K562 (cell line): ENCODE results near the gene TUT1. TPM values are rescaled to one million over a fixed set of nuclear protein-coding genes. Genes with fewer than 3 reads are reported as not detected.

Source experiments
- ATAC-seq: fragments of 200-7000 bp; cut with Tn5 transposase; 3 replicates; pipeline ENCODE4 v1.9.1; 2020; ENCODE audit warnings: moderate library complexity
- BruUV-seq: library from RNA; stranded (reverse); fragments of 400-500 nt; replicated peaks from 2 replicates; lab custom pipeline; 2021; lab: Mats Ljungman, UMichigan
- CTCF ChIA-PET: fragments of 300-600 bp; formaldehyde crosslinking; extraction: SDS; loops from one replicate; lab custom pipeline; 2021; ENCODE audit warnings: low intra/inter-chr PET ratio; lab: Yijun Ruan, JAX
- POLR2A ChIA-PET: fragments of 300-600, 350-650 bp; sonication (Branson Sonifier 250); formaldehyde crosslinking; extraction: SDS; loops from one replicate; lab custom pipeline; 2021; ENCODE audit warnings: antibody characterized with exemption, inconsistent platforms; lab: Yijun Ruan, JAX
- DNase-seq, 4 experiments: peaks; one replicate each; pipeline versions ENCODE4 v3.0.0 to v3.0.0-alpha.2; 2011 to 2018; ENCODE audit warnings: low spot score in 3 of 4, mixed read lengths in 3 of 4; ENCODE audit errors: extremely low read depth in 1 of 4
- FAIRE-seq: peaks from 2 replicates; lab custom pipeline; 2011; peaks lifted over from hg19 to GRCh38; lab: Jason Lieb, UNC
- H2AFZ ChIP-seq: 2 replicates; pipeline ENCODE4 v1.6.0; 2011; ENCODE audit warnings: low read depth, low read length, control low read depth, inconsistent platforms
- H3K27ac ChIP-seq: fragments of 200-600 bp; 3 replicates; pipeline ENCODE4 v1.8.0; 2011; ENCODE audit warnings: low read depth, mild to moderate bottlenecking, control low read depth, inconsistent platforms, low read length, moderate library complexity, mixed read lengths; ENCODE audit errors: extremely low read depth
- H3K27me3 ChIP-seq, 2 experiments: fragments of 300-600 bp in 1 of 2; 2 replicates in 1 of 2; 3 replicates in 1 of 2; pipeline versions ENCODE4 v1.6.0 to v1.8.0; 2011; ENCODE audit warnings: inconsistent platforms in 2 of 2, low read length in 2 of 2, mild to moderate bottlenecking in 1 of 2, mixed read lengths in 1 of 2, moderate library complexity in 1 of 2; ENCODE audit not compliant: control insufficient read depth in 2 of 2, insufficient read depth in 2 of 2
- H3K36me3 ChIP-seq: fragments of 300-600 bp; 3 replicates; pipeline ENCODE4 v1.8.0; 2011; ENCODE audit warnings: mild to moderate bottlenecking, low read length, inconsistent platforms; ENCODE audit not compliant: control insufficient read depth, insufficient read depth
- H3K4me1 ChIP-seq, 2 experiments: fragments of 200-600 bp in 1 of 2; replicated peaks in 1 of 2; 2 replicates in 1 of 2; 3 replicates in 1 of 2; pipeline versions ENCODE4 v1.5.1 to v1.8.0; 2011; ENCODE audit warnings: inconsistent platforms in 2 of 2, low read length in 2 of 2, mild to moderate bottlenecking in 1 of 2, mixed read lengths in 1 of 2, moderate library complexity in 1 of 2; ENCODE audit not compliant: control insufficient read depth in 2 of 2, insufficient read depth in 2 of 2
- H3K4me2 ChIP-seq: 2 replicates; pipeline ENCODE4 v1.6.1; 2011; ENCODE audit warnings: low read length, control low read depth, inconsistent platforms, mixed read lengths; ENCODE audit not compliant: insufficient read depth
- H3K4me3 ChIP-seq: fragments of 200-600 bp; sonication (generic), shearing (Covaris generic); 2 replicates; pipeline ENCODE4 v1.5.1; 2016; ENCODE audit warnings: control low read depth, inconsistent platforms
- H3K79me2 ChIP-seq: fragments of 200-600 bp; 3 replicates; pipeline ENCODE4 v1.8.0; 2011; ENCODE audit warnings: low read length, inconsistent platforms; ENCODE audit not compliant: control insufficient read depth, insufficient read depth
- H3K9ac ChIP-seq, 2 experiments: 2 replicates each; pipeline versions ENCODE4 v1.6.0 to v1.6.1; 2011; ENCODE audit warnings: low read depth in 2 of 2, low read length in 2 of 2, control low read depth in 1 of 2, inconsistent platforms in 1 of 2, mild to moderate bottlenecking in 1 of 2, mixed read lengths in 1 of 2; ENCODE audit not compliant: insufficient read depth in 1 of 2
- H3K9me1 ChIP-seq: one replicate; pipeline ENCODE4 v1.6.0; 2011; ENCODE audit warnings: inconsistent platforms, mild to moderate bottlenecking, low read length, moderate library complexity; ENCODE audit not compliant: control insufficient read depth, insufficient read depth
- H3K9me3 ChIP-seq: replicated peaks from 2 replicates; pipeline ENCODE4 v1.5.1; 2011; ENCODE audit warnings: low read depth, low read length, inconsistent platforms; ENCODE audit not compliant: control insufficient read depth, insufficient read depth
- H4K20me1 ChIP-seq: replicated peaks from 2 replicates; pipeline ENCODE4 v1.6.1; 2011; ENCODE audit warnings: low read length, inconsistent platforms, mixed read lengths; ENCODE audit not compliant: control insufficient read depth, insufficient read depth
- DPF2 ChIP-seq: fragments of 450-650 bp; IDR thresholded peaks from 2 replicates; pipeline ENCODE4 v1.6.1; 2016
- FOXA1 ChIP-seq: fragments of 450-650 bp; IDR thresholded peaks from 2 replicates; pipeline ENCODE4 v1.6.1; 2016; ENCODE audit warnings: mild to moderate bottlenecking, borderline replicate concordance
- FOXA3 ChIP-seq, 2 experiments: fragments of 450-650 bp in 1 of 2; sonication (generic) in 1 of 2; formaldehyde crosslinking; IDR thresholded peaks in 1 of 2; conservative IDR thresholded peaks in 1 of 2; 2 replicates each; pipeline versions ENCODE4 v1.4.0 to v1.8.0; 2020 to 2022; ENCODE audit warnings: mild to moderate bottlenecking in 2 of 2, missing genetic modification reagents in 1 of 2
- HMBOX1 ChIP-seq: sonication (generic); IDR thresholded peaks from 2 replicates; pipeline ENCODE4 v1.6.1; 2016
- JUND ChIP-seq, 2 experiments: IDR thresholded peaks; 2 replicates in 1 of 2; 3 replicates in 1 of 2; pipeline ENCODE4 v1.6.1; 2011; ENCODE audit warnings: borderline replicate concordance in 2 of 2, low read depth in 2 of 2, low read length in 2 of 2, improper control_type of control experiment in 1 of 2, missing biosample characterization in 1 of 2, missing genetic modification characterization in 1 of 2, missing genetic modification reagents in 1 of 2
- MYNN ChIP-seq, 2 experiments: sonication (generic); formaldehyde crosslinking in 1 of 2; IDR thresholded peaks; 2 replicates each; pipeline versions ENCODE4 v1.5.0 to v1.6.1; 2016 to 2020; ENCODE audit warnings: antibody characterized with exemption in 1 of 2, missing genetic modification reagents in 1 of 2
- RBM15 ChIP-seq: fragments of 200-400 bp; formaldehyde crosslinking; IDR thresholded peaks from 2 replicates; pipeline ENCODE4 v1.6.1; 2018; ENCODE audit warnings: mild to moderate bottlenecking, low read length, moderate library complexity; ENCODE audit not compliant: insufficient read depth
- ZBTB11 ChIP-seq, 3 experiments: fragments of 200-800 bp in 1 of 3; fragments of 250-450 bp in 1 of 3; fragments of 450-650 bp in 1 of 3; sonication (Bioruptor Pico) in 1 of 3; sonication (Bioruptor generic) in 1 of 3; formaldehyde crosslinking in 1 of 3; IDR thresholded peaks; 2 replicates each; pipeline versions ENCODE4 v1.6.1 to v1.8.0; 2016 to 2022; ENCODE audit warnings: mild to moderate bottlenecking in 2 of 3, missing genetic modification characterization in 2 of 3, missing compliant biosample characterization in 1 of 3, moderate library complexity in 1 of 3
- ZNF324 ChIP-seq: fragments of 250-450 bp; sonication (Bioruptor Pico); IDR thresholded peaks from 2 replicates; pipeline ENCODE4 v1.4.0; 2020; ENCODE audit warnings: mild to moderate bottlenecking
- ZNF354B ChIP-seq: fragments of 250-450 bp; sonication (Bioruptor Pico); IDR thresholded peaks from 2 replicates; pipeline ENCODE4 v1.4.0; 2020
- WGBS: fragments of 100-300 bp; shearing (Covaris generic); methylation state at CpG from one replicate; pipeline ENCODE4 v1.1.6; 2016; ENCODE audit warnings: low coverage, mixed read lengths; ENCODE audit not compliant: insufficient coverage; ENCODE audit errors: missing lambda C conversion rate; 5-methylcytosine and 5-hydroxymethylcytosine counted together
- in situ Hi-C: fragments of 300-500 bp; cut with MboI; formaldehyde crosslinking; loops from 4 replicates; pipeline ENCODE4 v1.15.0; 2018; ENCODE audit warnings: inconsistent platforms, mixed read lengths
- intact Hi-C: fragments of 100-400 bp; cut with micrococcal nuclease; formaldehyde crosslinking; loops from 2 replicates; pipeline ENCODE4 v1.14.2; 2022
- polyA plus RNA-seq, 8 experiments: library from polyadenylated mRNA; depleted of rRNA in 4 of 8; stranded (reverse) in 5 of 8; unstranded in 3 of 8; fragments of >200 nt; fragmentation: Nextera tagmentation in 2 of 8; fragmentation: Illumina TruSeq in 1 of 8; extraction: Ambion mirVana in 2 of 8; extraction: Trizol in 1 of 8; gene quantifications; 2 replicates each; pipeline versions ENCODE4 v1.2.1 to v1.2.3, GENCODE V29; 2011 to 2014; ENCODE audit warnings: inconsistent platforms in 1 of 8, missing spikeins in 1 of 8
- total RNA-seq, 7 experiments: library from RNA; depleted of rRNA in 6 of 7; stranded (reverse); fragments of >200 nt in 6 of 7; fragmentation: Illumina TruSeq in 2 of 7; extraction: Trizol in 2 of 7; gene quantifications; 2 replicates each; pipeline versions ENCODE4 v1.2.1 to v1.2.3, GENCODE V29; 2011 to 2021; ENCODE audit warnings: low replicate concordance in 1 of 7
- TF ChIP-seq, protein P1 (sequence below): sonication (generic); formaldehyde crosslinking; IDR thresholded peaks from 2 replicates; pipeline ENCODE4 v1.8.0; 2022; ENCODE audit warnings: missing genetic modification reagents, mild to moderate bottlenecking, borderline replicate concordance
- TF ChIP-seq, protein P2 (sequence below): fragments of 200-800 bp; sonication (Bioruptor generic); IDR thresholded peaks from 2 replicates; pipeline ENCODE4 v1.6.1; 2017; ENCODE audit warnings: missing genetic modification characterization, missing compliant biosample characterization

Gene TUT1
- total and polyA plus RNA-seq, 9 of the 15 experiments (the other 6 are each of a cell fraction or from before 2014, with no cell fraction given) = 0.66 to 44.3 (median 15.7) TPM

- Histone ChIP-seq H3K9me3 (no peaks in the 10 kb centered on the region), H3K9me1 (no peaks in the 10 kb centered on the region), H3K4me1 (peaks cover 55 to 69% of the 10 kb centered on the region in 2 experiments), H4K20me1 (no peaks in the 10 kb centered on the region), H3K27me3 (no peaks in the 10 kb centered on the region), H3K4me3 (no peak overlapping the region), H3K36me3 (no peaks in the 10 kb centered on the region), H3K27ac (no peak overlapping the region), H2AFZ (peak overlapping the region; percentile 54), H3K79me2 (peaks cover 26% of the 10 kb centered on the region), H3K9ac (peak overlapping the region in 1 of 2 experiments; percentile 83; a peak in 2 of 4 replicates), H3K4me2 (peak overlapping the region; percentile 33; the same call in 1 of the 2 replicates)
- ChIA-PET POLR2A (interaction anchor here (0.8 kb wide), 1 partner anchor 130 kb away, joined by 4 read pairs; no protein-coding TSS in a partner anchor), CTCF (no interaction called here)
- FAIRE-seq = peak; percentile 52
- no peak for ATAC-seq
- DNase-seq = peak in 2 of 4 experiments; percentile 43 to 52
- intact Hi-C loops (no loop called here), in situ Hi-C loops (no loop called here)
- BruUV-seq = no TSS peak
- 17% methylated on average over 13 of the region's 17 CpGs for WGBS
- TF ChIP-seq FOXA3 (CRISPR knock-in tag; conservative IDR thresholded peaks at IDR 0.05 in 1 of 2, IDR thresholded peaks at IDR 0.05 in 1 of 2) = peak in 1 of 2 experiments; percentile 94; a peak in 2 of 4 replicates
- TF ChIP-seq, protein P1, sequence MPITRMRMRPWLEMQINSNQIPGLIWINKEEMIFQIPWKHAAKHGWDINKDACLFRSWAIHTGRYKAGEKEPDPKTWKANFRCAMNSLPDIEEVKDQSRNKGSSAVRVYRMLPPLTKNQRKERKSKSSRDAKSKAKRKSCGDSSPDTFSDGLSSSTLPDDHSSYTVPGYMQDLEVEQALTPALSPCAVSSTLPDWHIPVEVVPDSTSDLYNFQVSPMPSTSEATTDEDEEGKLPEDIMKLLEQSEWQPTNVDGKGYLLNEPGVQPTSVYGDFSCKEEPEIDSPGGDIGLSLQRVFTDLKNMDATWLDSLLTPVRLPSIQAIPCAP (CRISPR knock-in tag) = no peak
- TF ChIP-seq JUND (IDR thresholded peaks at IDR 0.05; ENCODE audit: borderline replicate concordance, low read depth, low read length) = no peak
- TF ChIP-seq JUND (tag; IDR thresholded peaks at IDR 0.05; ENCODE audit: borderline replicate concordance, low read depth, low read length) = peak; percentile 33; the same call in 1 of the 3 replicates
- TF ChIP-seq HMBOX1 = peak; percentile 56; the same call in 1 of the 2 replicates
- TF ChIP-seq ZNF324 (CRISPR knock-in tag) = no peak
- 0 out of 2 replicates have a peak, but pooled peaks have one; percentile 39 for TF ChIP-seq FOXA1
- 0 out of 6 replicates have a peak, but pooled peaks of 1 of the 3 experiments have one; percentile 30 for TF ChIP-seq ZBTB11 (CRISPR knock-in tag; IDR thresholded peaks at IDR 0.05)
- TF ChIP-seq, protein P2, sequence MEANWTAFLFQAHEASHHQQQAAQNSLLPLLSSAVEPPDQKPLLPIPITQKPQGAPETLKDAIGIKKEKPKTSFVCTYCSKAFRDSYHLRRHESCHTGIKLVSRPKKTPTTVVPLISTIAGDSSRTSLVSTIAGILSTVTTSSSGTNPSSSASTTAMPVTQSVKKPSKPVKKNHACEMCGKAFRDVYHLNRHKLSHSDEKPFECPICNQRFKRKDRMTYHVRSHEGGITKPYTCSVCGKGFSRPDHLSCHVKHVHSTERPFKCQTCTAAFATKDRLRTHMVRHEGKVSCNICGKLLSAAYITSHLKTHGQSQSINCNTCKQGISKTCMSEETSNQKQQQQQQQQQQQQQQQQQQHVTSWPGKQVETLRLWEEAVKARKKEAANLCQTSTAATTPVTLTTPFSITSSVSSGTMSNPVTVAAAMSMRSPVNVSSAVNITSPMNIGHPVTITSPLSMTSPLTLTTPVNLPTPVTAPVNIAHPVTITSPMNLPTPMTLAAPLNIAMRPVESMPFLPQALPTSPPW (CRISPR knock-in tag) = peak; percentile 25; the same call in 1 of the 2 replicates
- TF ChIP-seq RBM15 = no peak
- TF ChIP-seq DPF2 = 0 out of 2 replicates have a peak, but pooled peaks have one; percentile 25
- no peak for TF ChIP-seq MYNN (IDR thresholded peaks at IDR 0.05)
- no peak for TF ChIP-seq MYNN (CRISPR knock-in tag; IDR thresholded peaks at IDR 0.05)
- TF ChIP-seq ZNF354B (CRISPR knock-in tag) = no peak
Measured at GRCh38 chr11:62548545-62549335, 42.6 kb downstream of the TUT1 start.
